ENCODE measurements around the gene NHSL2. TPM values are rescaled to one million over a fixed set of nuclear protein-coding genes. Genes with fewer than 3 reads are reported as not detected.
A peak's percentile ranks its signal among the peaks of the same experiment; 100 is the strongest.

The NHSL2 gene
- total and polyA plus RNA-seq, 7 experiments from 2014 or later, result 0.18 to 17.0 (median 0.54) TPM

GRCh38 chrX:71910986-71911730 lies 513 bp downstream of the NHSL2 start:
- no peaks in the 10 kb centered on the region for H3K36me3 ChIP-seq (ENCODE audit: control insufficient read depth in 2 of 3, insufficient read depth in 3 of 3, low read length in 3 of 3)
- DNase-seq (peak in 7 of 9 donors; percentile 4 to 22 (median 12)), ATAC-seq (peak; percentile 82)
- H3K9me3 Mint-ChIP-seq, result peaks cover 0 to 2% (median 0%) of the 10 kb centered on the region in 11 donors
- peaks cover 0 to 8% (median 3%) of the 10 kb centered on the region in 7 donors for H3K4me1 Mint-ChIP-seq
- ChIA-PET CTCF (interaction anchor here (0.5 kb wide), 1 partner anchor 9 kb away, joined by 3 read pairs; no protein-coding TSS in a partner anchor), POLR2A (no interaction called here)
- peak overlapping the region in 5 of 10 donors; percentile 36 to 75 (median 53) for H3K4me3 Mint-ChIP-seq
- H3K36me3 Mint-ChIP-seq, result no peaks in the 10 kb centered on the region
- no peak overlapping the region for H3K27ac Mint-ChIP-seq
- no peaks in the 10 kb centered on the region for H3K4me1 ChIP-seq (ENCODE audit: control insufficient read depth in 2 of 2, insufficient read depth in 2 of 2, low read length in 2 of 2)
- no peaks in the 10 kb centered on the region for H3K9me3 ChIP-seq (ENCODE audit: control insufficient read depth in 2 of 3, low read length in 3 of 3)
- intact Hi-C loops (cut with micrococcal nuclease), result no loop called here
- H3K27me3 Mint-ChIP-seq, result peaks cover 23 to 62% (median 28%) of the 10 kb centered on the region in 5 donors
- no peak overlapping the region for H3K27ac ChIP-seq (ENCODE audit: low read depth, low read length)
- no peaks in the 10 kb centered on the region for H3K27me3 ChIP-seq (ENCODE audit: control insufficient read depth in 2 of 2, insufficient read depth in 2 of 2, low read length in 2 of 2)
- no peak overlapping the region for H3K4me3 ChIP-seq (ENCODE audit: low read length)

GRCh38 chrX:71911731-71912050 lies 1.0 kb downstream of the NHSL2 start:
- POLR2A ChIA-PET, result no interaction called here
- Mint-ChIP-seq H3K27me3 (peaks cover 23 to 62% (median 28%) of the 10 kb centered on the region in 5 donors), H3K9me3 (peaks cover 0 to 2% (median 0%) of the 10 kb centered on the region in 11 donors), H3K27ac (no peak overlapping the region), H3K4me1 (peaks cover 0 to 8% (median 3%) of the 10 kb centered on the region in 7 donors), H3K36me3 (no peaks in the 10 kb centered on the region), H3K4me3 (peak overlapping the region in 8 of 10 donors; percentile 24 to 70 (median 55))
- intact Hi-C loops (cut with micrococcal nuclease), result no loop called here
- no peaks in the 10 kb centered on the region for H3K36me3 ChIP-seq (ENCODE audit: control insufficient read depth in 2 of 3, insufficient read depth in 3 of 3, low read length in 3 of 3)
- ATAC-seq (no peak), DNase-seq (no peak)
- H3K9me3 ChIP-seq (ENCODE audit: control insufficient read depth in 2 of 3, low read length in 3 of 3), result no peaks in the 10 kb centered on the region
- no peak overlapping the region for H3K27ac ChIP-seq (ENCODE audit: low read depth, low read length)
- no peaks in the 10 kb centered on the region for H3K4me1 ChIP-seq (ENCODE audit: control insufficient read depth in 2 of 2, insufficient read depth in 2 of 2, low read length in 2 of 2)
- H3K27me3 ChIP-seq (ENCODE audit: control insufficient read depth in 2 of 2, insufficient read depth in 2 of 2, low read length in 2 of 2), result no peaks in the 10 kb centered on the region
- no peak overlapping the region for H3K4me3 ChIP-seq (ENCODE audit: low read length)
- CTCF ChIA-PET, result no interaction called here

GRCh38 chrX:71912156-71912555 lies 1.5 kb downstream of the NHSL2 start:
- intact Hi-C loops (cut with micrococcal nuclease), result no loop called here
- Histone ChIP-seq H3K4me3 (ENCODE audit: low read length) (no peak overlapping the region), H3K27me3 (ENCODE audit: control insufficient read depth in 2 of 2, insufficient read depth in 2 of 2, low read length in 2 of 2) (no peaks in the 10 kb centered on the region), H3K36me3 (ENCODE audit: control insufficient read depth in 2 of 3, insufficient read depth in 3 of 3, low read length in 3 of 3) (no peaks in the 10 kb centered on the region), H3K4me1 (ENCODE audit: control insufficient read depth in 2 of 2, insufficient read depth in 2 of 2, low read length in 2 of 2) (no peaks in the 10 kb centered on the region), H3K9me3 (ENCODE audit: control insufficient read depth in 2 of 3, low read length in 3 of 3) (no peaks in the 10 kb centered on the region), H3K27ac (ENCODE audit: low read depth, low read length) (no peak overlapping the region)
- Mint-ChIP-seq H3K4me1 (peaks cover 0 to 8% (median 3%) of the 10 kb centered on the region in 7 donors), H3K9me3 (peaks cover 0 to 2% (median 0%) of the 10 kb centered on the region in 11 donors), H3K36me3 (no peaks in the 10 kb centered on the region), H3K27me3 (peaks cover 23 to 62% (median 28%) of the 10 kb centered on the region in 5 donors), H3K4me3 (peak overlapping the region in 7 of 10 donors; percentile 24 to 70 (median 53)), H3K27ac (no peak overlapping the region)
- ATAC-seq (no peak), DNase-seq (no peak)
- CTCF ChIA-PET, result no interaction called here
- POLR2A ChIA-PET, result no interaction called here

- H3K4me3 ChIP-seq (ENCODE audit: low read length), result no peak overlapping the region
- peaks cover 0 to 8% (median 3%) of the 10 kb centered on the region in 7 donors for H3K4me1 Mint-ChIP-seq
- no peak overlapping the region for H3K27ac ChIP-seq (ENCODE audit: low read depth, low read length)
- no peaks in the 10 kb centered on the region for H3K27me3 ChIP-seq (ENCODE audit: control insufficient read depth in 2 of 2, insufficient read depth in 2 of 2, low read length in 2 of 2)
- no peaks in the 10 kb centered on the region for H3K9me3 ChIP-seq (ENCODE audit: control insufficient read depth in 2 of 3, low read length in 3 of 3)
- no peaks in the 10 kb centered on the region for H3K36me3 ChIP-seq (ENCODE audit: control insufficient read depth in 2 of 3, insufficient read depth in 3 of 3, low read length in 3 of 3)
- H3K9me3 Mint-ChIP-seq, result peaks cover 0 to 2% (median 0%) of the 10 kb centered on the region in 11 donors
- ATAC-seq, result no peak
- H3K27me3 Mint-ChIP-seq, result peaks cover 14 to 57% (median 19%) of the 10 kb centered on the region in 5 donors
- H3K27ac Mint-ChIP-seq, result no peak overlapping the region
- CTCF ChIA-PET, result no interaction called here
- POLR2A ChIA-PET, result no interaction called here
- no peaks in the 10 kb centered on the region for H3K36me3 Mint-ChIP-seq
- no peak overlapping the region for H3K4me3 Mint-ChIP-seq
- intact Hi-C loops (cut with micrococcal nuclease), result no loop called here
- no peaks in the 10 kb centered on the region for H3K4me1 ChIP-seq (ENCODE audit: control insufficient read depth in 2 of 2, insufficient read depth in 2 of 2, low read length in 2 of 2)
- no peak for DNase-seq
Measured at GRCh38 chrX:71913156-71913950, 2.7 kb downstream of the NHSL2 start.

GRCh38 chrX:71917621-71918343 lies 7.1 kb downstream of the NHSL2 start:
- Histone ChIP-seq H3K4me3 (ENCODE audit: low read length) (no peak overlapping the region), H3K4me1 (ENCODE audit: control insufficient read depth in 2 of 2, insufficient read depth in 2 of 2, low read length in 2 of 2) (no peaks in the 10 kb centered on the region), H3K27me3 (ENCODE audit: control insufficient read depth in 2 of 2, insufficient read depth in 2 of 2, low read length in 2 of 2) (no peaks in the 10 kb centered on the region), H3K27ac (ENCODE audit: low read depth, low read length) (no peak overlapping the region), H3K36me3 (ENCODE audit: control insufficient read depth in 2 of 3, insufficient read depth in 3 of 3, low read length in 3 of 3) (no peaks in the 10 kb centered on the region), H3K9me3 (ENCODE audit: control insufficient read depth in 2 of 3, low read length in 3 of 3) (no peaks in the 10 kb centered on the region)
- intact Hi-C loops (cut with micrococcal nuclease), result no loop called here
- Mint-ChIP-seq H3K27ac (peak overlapping the region in 1 of 9 donors; percentile 76), H3K4me3 (no peak overlapping the region), H3K4me1 (no peaks in the 10 kb centered on the region), H3K27me3 (peaks cover 0 to 26% (median 4%) of the 10 kb centered on the region in 5 donors), H3K9me3 (no peaks in the 10 kb centered on the region), H3K36me3 (no peaks in the 10 kb centered on the region)
- no peak for DNase-seq
- no peak for ATAC-seq
- CTCF ChIA-PET, result no interaction called here
- POLR2A ChIA-PET, result no interaction called here

- Mint-ChIP-seq H3K36me3 (no peaks in the 10 kb centered on the region), H3K9me3 (no peaks in the 10 kb centered on the region), H3K27ac (no peak overlapping the region), H3K4me1 (no peaks in the 10 kb centered on the region), H3K4me3 (no peak overlapping the region), H3K27me3 (peaks cover 0 to 13% (median 0%) of the 10 kb centered on the region in 5 donors)
- ChIA-PET CTCF (no interaction called here), POLR2A (no interaction called here)
- no peaks in the 10 kb centered on the region for H3K9me3 ChIP-seq (ENCODE audit: control insufficient read depth in 2 of 3, low read length in 3 of 3)
- no peaks in the 10 kb centered on the region for H3K27me3 ChIP-seq (ENCODE audit: control insufficient read depth in 2 of 2, insufficient read depth in 2 of 2, low read length in 2 of 2)
- H3K4me1 ChIP-seq (ENCODE audit: control insufficient read depth in 2 of 2, insufficient read depth in 2 of 2, low read length in 2 of 2), result no peaks in the 10 kb centered on the region
- no peak overlapping the region for H3K4me3 ChIP-seq (ENCODE audit: low read length)
- H3K36me3 ChIP-seq (ENCODE audit: control insufficient read depth in 2 of 3, insufficient read depth in 3 of 3, low read length in 3 of 3), result no peaks in the 10 kb centered on the region
- DNase-seq, result no peak
- H3K27ac ChIP-seq (ENCODE audit: low read depth, low read length), result no peak overlapping the region
- intact Hi-C loops (cut with micrococcal nuclease), result no loop called here
- no peak for ATAC-seq
Measured at GRCh38 chrX:71919431-71919830, 8.8 kb downstream of the NHSL2 start.
